Colonic mucosa (tissue), 4 donors: Measurements from ENCODE around the gene MT2A. TPM values are rescaled to one million over a fixed set of nuclear protein-coding genes. Genes with fewer than 3 reads are reported as not detected.

Source experiments
- DNase-seq: peaks from one replicate; pipeline ENCODE4 v3.0.0-alpha.2; 2020
- H3K27ac ChIP-seq: fragments of 200-600 bp; one replicate; pipeline ENCODE4 v1.8.0; 2021
- H3K27me3 ChIP-seq: fragments of 200-600 bp; one replicate; pipeline ENCODE4 v1.8.0; 2021
- H3K36me3 ChIP-seq: fragments of 200-600 bp; one replicate; pipeline ENCODE4 v1.8.0; 2021
- H3K4me1 ChIP-seq: fragments of 200-600 bp; one replicate; pipeline ENCODE4 v1.8.0; 2021; ENCODE audit warnings: mild to moderate bottlenecking
- H3K4me3 ChIP-seq: fragments of 200-600 bp; one replicate; pipeline ENCODE4 v1.8.0; 2021
- H3K9ac ChIP-seq, 2 donors: one replicate each; pipeline ENCODE4 v1.7.0; 2013; ENCODE audit warnings: control low read depth in 2 of 2, low read depth in 2 of 2, low read length in 2 of 2
- H3K9me3 ChIP-seq: fragments of 200-600 bp; one replicate; pipeline ENCODE4 v1.8.0; 2021
- CTCF ChIP-seq: fragments of 200-600 bp; IDR thresholded peaks from one replicate; pipeline ENCODE4 v1.8.0; 2022; ENCODE audit warnings: antibody characterized with exemption, mild to moderate bottlenecking
- intact Hi-C: fragments of 100-400 bp; cut with DNase I; formaldehyde crosslinking; loops from one replicate; pipeline ENCODE4 v1.14.1; 2022
- total RNA-seq, 2 donors: library from RNA; stranded (reverse); fragmentation: NEBNext Ultra II Directional in 1 of 2; extraction: Animal tissue kit (Norgen Biotek cat#: 25700) in 1 of 2; gene quantifications; one replicate each; pipeline ENCODE4 v1.2.1, GENCODE V29; 2021
- donor health status: healthy.
- donor health status: DM: no; HTN: no; CAD: no.
- donor health status: DM: no; HTN: no; CAD: no.

Gene MT2A
- total RNA-seq, 2 donors from 2014 or later = 239 to 320 TPM

- no peak for DNase-seq
- H3K9ac ChIP-seq = no peak overlapping the region
- H3K27me3 ChIP-seq = no peaks in the 10 kb centered on the region
- H3K4me1 ChIP-seq = no peaks in the 10 kb centered on the region
- no peak for TF ChIP-seq CTCF
- no peak overlapping the region for H3K27ac ChIP-seq
- no peaks in the 10 kb centered on the region for H3K36me3 ChIP-seq
- intact Hi-C loops = loop anchor here (5.0 to 10.0 kb wide), 2 partner anchors 87 to 101 kb away; no protein-coding TSS in a partner anchor
- no peaks in the 10 kb centered on the region for H3K9me3 ChIP-seq
- no peak overlapping the region for H3K4me3 ChIP-seq
Measured at GRCh38 chr16:56601325-56601724, 7.1 kb upstream of the MT2A start.

- TF ChIP-seq CTCF = no peak
- H3K4me1 ChIP-seq = no peaks in the 10 kb centered on the region
- no peak overlapping the region for H3K27ac ChIP-seq
- no peak overlapping the region for H3K4me3 ChIP-seq
- no peak overlapping the region for H3K9ac ChIP-seq
- intact Hi-C loops = loop anchor here (5.0 to 10.0 kb wide), 2 partner anchors 89 to 99 kb away; no protein-coding TSS in a partner anchor
- no peaks in the 10 kb centered on the region for H3K27me3 ChIP-seq
- peak; percentile 53 for DNase-seq
- no peaks in the 10 kb centered on the region for H3K9me3 ChIP-seq
- H3K36me3 ChIP-seq = no peaks in the 10 kb centered on the region
Measured at GRCh38 chr16:56603589-56603988, 4.8 kb upstream of the MT2A start.

- no peak for DNase-seq
- Histone ChIP-seq H3K9me3 (no peaks in the 10 kb centered on the region), H3K36me3 (no peaks in the 10 kb centered on the region), H3K27me3 (no peaks in the 10 kb centered on the region), H3K9ac (no peak overlapping the region), H3K27ac (no peak overlapping the region), H3K4me1 (peaks cover 2% of the 10 kb centered on the region), H3K4me3 (no peak overlapping the region)
- intact Hi-C loops = loop anchor here (5.0 to 10.0 kb wide), 2 partner anchors 90 to 97 kb away; no protein-coding TSS in a partner anchor
- TF ChIP-seq CTCF = no peak
Measured at GRCh38 chr16:56604966-56605365, 3.4 kb upstream of the MT2A start.

GRCh38 chr16:56605475-56605874 lies 2.9 kb upstream of the MT2A start:
- DNase-seq = no peak
- Histone ChIP-seq H3K27ac (peak overlapping the region; percentile 88), H3K9ac (no peak overlapping the region), H3K36me3 (no peaks in the 10 kb centered on the region), H3K27me3 (no peaks in the 10 kb centered on the region), H3K4me1 (peaks cover 7% of the 10 kb centered on the region), H3K4me3 (no peak overlapping the region), H3K9me3 (no peaks in the 10 kb centered on the region)
- TF ChIP-seq CTCF = no peak
- intact Hi-C loops = loop anchor here (10.0 kb wide), 1 partner anchor 91 kb away; no protein-coding TSS in a partner anchor

GRCh38 chr16:56606071-56606475 lies 2.3 kb upstream of the MT2A start:
- Histone ChIP-seq H3K4me3 (no peak overlapping the region), H3K9me3 (no peaks in the 10 kb centered on the region), H3K27me3 (no peaks in the 10 kb centered on the region), H3K27ac (peak overlapping the region; percentile 88), H3K36me3 (no peaks in the 10 kb centered on the region), H3K4me1 (peaks cover 11% of the 10 kb centered on the region), H3K9ac (peak overlapping the region in 1 of 2 donors; percentile 7)
- DNase-seq = peak; percentile 41
- no peak for TF ChIP-seq CTCF
- intact Hi-C loops = loop anchor here (10.0 kb wide), 1 partner anchor 91 kb away; no protein-coding TSS in a partner anchor
